Epithelial cell of prostate (primary cell): ENCODE results near the gene SPSB3.
"Not testable (repeated sequence)": the region's sequence is repeated elsewhere in the genome, so short reads cannot be mapped to it uniquely, and the experiment has no call there.

Source experiments
- DNase-seq: peaks from one replicate; pipeline ENCODE4 v3.0.0-alpha.2; 2011; ENCODE audit warnings: low read depth, low spot score
- H3K27ac ChIP-seq: fragments of 450-650 bp; 2 replicates; pipeline ENCODE4 v1.5.1; 2017; ENCODE audit warnings: mild to moderate bottlenecking

Gene SPSB3

DNA sequence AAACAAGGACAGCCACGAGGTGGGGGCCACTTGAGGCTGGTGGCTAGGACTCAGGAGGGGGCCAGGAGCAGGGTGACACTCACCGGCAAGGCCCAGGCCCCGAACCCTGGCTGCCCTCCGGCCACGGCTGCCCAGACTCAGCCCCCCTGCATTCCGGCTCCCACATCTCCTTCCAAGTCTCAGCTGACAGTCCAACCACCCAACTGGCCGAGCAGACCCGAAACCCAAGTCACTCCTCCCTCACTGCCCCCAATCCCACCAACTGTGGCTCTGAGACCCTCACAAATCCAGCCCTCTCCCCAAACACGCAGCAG is 34.9 kb upstream of the SPSB3 start:
- H3K27ac ChIP-seq: no peak overlapping the region
- DNase-seq: no peak

DNA sequence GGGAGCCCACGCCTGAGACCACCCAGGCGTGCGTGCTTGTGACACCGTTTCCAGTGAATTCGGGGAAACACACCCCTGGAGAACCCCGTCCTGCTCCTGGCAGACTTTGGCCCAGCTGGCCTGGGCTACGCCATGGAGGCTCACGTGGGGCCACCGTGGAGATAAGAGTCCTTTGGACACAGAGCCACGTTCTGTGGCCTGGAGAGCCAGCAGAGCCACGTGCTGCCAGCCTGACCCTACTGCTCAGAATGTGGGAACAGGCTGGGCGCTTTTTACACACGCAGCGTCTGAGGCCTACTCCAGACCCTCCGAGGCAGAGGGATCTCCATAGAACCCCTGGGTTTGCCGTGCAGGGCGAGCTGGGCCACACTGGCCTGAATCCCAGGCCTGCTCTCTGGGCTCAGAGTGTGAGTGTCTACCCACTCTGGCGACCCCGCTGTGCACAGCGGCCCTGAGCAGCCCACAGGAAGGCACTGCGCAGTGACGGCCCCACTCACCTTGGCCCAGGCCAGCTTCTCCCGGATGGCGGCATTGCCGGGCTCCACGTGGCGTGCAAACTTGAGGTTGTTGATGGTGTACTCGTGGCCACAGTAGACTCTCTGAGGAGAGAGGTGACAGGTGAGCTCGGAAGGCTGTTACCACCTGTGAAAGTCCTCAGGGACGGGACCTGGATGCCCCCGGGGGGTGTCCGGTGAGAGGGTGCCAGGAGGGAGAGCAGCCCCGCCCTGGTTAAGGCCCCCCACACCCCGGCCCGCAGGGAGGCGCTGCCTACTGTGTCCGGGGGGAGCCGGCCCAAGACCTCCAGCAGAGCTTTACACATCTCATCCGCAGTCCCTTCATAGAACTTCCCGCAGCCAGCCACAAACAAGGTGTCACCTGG is 34.3 kb upstream of the SPSB3 start:
- no peak overlapping the region for H3K27ac ChIP-seq
- DNase-seq: no peak

DNA sequence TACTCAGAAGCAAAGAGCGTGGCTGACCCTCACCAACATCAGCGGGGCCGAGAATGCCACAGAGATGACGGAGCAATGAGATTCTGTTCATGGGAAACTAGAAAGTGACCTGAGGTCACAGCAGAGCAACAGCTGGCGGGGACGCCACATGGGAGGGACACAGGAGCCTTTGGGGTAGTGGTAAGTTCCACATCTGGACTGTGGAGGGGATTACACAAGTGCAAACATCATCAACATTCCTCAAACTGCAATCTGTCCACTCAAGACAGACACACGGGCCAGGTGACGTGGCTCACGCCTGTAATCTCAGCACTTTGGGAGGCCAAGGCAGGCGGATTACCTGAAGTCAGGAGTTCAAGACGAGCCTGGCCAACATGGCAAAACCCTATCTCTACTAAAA is 33.1 kb upstream of the SPSB3 start:
- DNase-seq: no peak
- no peak overlapping the region for H3K27ac ChIP-seq

DNA sequence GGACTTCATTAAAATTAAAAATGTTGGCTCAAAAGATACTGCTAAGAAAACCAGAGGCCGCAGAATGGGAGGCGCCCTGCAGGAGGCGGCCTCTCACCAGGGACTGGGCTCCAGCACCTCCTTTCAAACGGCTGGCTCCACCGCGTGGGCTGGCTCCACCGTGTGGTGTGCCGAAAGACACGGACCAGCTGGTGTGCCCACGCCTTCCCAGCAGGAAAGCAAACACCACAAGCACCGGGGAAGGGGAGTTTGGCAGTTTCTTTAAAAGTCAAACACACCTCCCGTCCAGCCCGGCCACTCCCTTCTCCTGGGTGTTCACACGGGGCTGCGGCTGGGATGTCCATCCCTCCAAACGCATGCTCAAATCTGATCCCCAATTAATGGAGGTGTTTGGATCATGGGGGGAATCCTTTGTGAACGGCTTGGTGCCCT is 30.4 kb upstream of the SPSB3 start:
- peak; percentile 26 for DNase-seq
- no peak overlapping the region for H3K27ac ChIP-seq

DNA sequence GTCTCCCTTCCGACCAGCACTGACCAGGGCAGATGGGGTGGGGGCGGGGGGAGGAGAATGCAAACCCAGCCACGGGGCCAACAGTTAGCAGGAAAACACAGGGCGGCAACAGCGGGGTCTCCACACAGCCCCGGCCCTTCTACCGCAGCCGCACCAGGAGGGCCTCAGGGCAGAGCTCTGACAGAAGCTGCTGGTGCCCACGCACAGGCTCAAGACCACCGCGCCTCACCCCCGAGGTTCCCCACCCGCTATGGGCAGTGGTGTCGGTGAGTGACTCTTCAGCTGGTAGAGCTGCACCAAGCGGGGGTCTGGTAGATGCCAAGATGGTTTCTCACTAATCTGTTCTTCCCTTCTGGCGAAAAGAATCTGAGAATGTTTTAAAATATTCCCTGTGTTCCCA is 28.2 kb upstream of the SPSB3 start:
- no peak for DNase-seq
- no peak overlapping the region for H3K27ac ChIP-seq

DNA sequence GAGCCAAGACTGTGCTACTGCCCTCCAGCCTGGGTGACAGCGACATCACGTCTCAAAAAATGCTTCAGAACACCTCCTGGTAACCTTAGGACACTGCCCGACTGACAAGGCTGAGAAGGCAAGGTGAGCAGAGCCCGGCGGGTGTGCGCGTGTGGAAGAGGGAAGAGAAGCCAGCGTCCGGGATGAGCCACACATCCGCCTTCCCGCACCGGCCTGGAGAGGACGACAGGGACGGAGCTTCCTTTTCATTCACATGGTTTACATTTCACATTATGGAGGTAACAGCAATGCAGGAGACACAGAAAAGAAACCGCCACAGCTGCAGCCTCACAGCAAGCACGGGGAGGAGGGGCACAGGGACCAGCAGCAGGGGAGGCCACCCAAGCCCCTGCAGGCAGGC is 27.7 kb upstream of the SPSB3 start:
- no peak overlapping the region for H3K27ac ChIP-seq
- no peak for DNase-seq

DNA sequence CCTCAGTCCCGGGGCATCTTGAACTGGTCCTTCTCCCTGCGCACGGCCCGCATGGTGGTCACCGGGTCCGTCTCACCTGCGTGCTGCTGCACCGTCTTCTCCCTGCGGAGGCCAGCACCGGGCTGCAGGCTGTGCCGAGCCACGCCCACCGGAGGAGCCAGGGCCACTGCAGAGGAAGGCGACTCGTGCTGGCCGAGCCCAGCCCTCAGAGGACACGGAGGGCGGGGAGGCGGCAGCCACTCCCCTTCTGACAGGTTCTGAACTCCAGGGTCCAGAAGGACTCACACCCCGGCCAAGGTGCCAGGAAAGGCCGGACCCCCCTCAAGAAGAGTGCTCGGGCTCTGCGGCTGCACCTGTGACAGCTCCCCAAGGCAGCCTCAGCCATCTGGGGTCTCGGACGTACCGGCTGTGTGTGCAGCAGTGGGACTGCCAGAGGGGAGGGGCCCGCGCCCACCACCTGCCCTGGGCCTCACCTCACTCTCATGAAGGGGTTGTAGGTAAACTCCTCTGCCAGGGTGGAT is 27.0 kb upstream of the SPSB3 start:
- no peak overlapping the region for H3K27ac ChIP-seq
- no peak for DNase-seq

DNA sequence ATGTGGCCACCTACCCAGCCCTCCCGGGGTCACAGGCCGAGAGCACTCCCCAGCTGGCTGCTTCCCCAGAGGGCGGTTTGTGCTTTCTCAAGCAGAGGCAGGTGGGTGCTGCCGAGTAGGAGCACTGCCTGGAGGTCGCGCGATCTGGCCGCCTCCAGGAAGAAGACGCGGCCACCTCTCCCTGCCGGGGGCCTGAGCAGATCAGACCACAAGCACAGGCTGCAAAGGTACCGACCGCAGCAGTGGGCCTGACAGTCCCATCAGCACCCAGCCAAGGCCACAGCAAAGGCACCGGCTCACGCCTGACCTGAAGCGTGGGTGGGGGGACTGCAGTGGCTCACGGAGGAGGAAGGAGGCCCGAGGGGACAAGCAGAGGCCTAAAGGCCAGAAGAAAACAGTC is 26.3 kb upstream of the SPSB3 start:
- no peak for DNase-seq
- H3K27ac ChIP-seq: no peak overlapping the region

DNA sequence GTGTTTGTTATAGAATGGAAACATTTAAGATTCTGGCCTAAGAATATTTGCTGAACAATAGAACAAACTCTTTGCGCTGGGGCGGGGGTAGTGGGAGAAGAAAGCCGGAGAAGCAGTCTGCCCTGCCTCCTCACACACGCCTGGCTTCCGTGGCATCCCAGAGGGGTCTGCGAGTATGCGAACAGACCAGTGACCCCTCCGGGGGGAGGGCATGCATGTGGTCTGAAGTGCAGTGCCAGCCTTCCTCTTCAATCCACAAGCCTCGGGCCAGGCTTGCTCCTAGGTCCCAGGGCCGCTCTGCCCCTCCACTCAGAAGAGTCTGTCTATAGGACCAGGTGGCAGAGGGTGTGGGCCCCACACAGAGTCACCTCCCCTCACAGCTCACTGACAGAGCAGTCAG is 25.3 kb upstream of the SPSB3 start:
- no peak overlapping the region for H3K27ac ChIP-seq

DNA sequence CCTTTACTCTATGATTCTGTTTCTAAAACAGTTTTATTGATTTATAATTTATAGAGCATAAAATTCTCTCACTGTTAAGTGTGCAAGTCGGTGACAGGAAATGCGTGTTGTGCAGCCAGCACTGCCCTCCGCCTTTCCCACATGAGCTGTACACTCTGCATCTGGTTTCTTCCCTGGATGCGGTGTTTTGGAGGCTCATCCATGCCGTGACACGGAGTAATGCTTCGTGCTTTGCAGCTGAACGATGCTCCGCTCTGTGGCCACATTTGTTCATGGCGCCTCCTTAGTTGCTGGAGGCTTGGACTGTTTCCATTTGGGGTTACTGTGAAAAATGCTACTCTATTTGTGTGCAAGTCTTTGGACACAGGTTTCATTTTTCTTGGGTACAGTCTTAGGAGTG is 18.3 kb upstream of the SPSB3 start:
- no peak overlapping the region for H3K27ac ChIP-seq
- no peak for DNase-seq

More for the DNA sequence above, 25.3 kb upstream of the SPSB3 start:
- no peak for DNase-seq

DNA sequence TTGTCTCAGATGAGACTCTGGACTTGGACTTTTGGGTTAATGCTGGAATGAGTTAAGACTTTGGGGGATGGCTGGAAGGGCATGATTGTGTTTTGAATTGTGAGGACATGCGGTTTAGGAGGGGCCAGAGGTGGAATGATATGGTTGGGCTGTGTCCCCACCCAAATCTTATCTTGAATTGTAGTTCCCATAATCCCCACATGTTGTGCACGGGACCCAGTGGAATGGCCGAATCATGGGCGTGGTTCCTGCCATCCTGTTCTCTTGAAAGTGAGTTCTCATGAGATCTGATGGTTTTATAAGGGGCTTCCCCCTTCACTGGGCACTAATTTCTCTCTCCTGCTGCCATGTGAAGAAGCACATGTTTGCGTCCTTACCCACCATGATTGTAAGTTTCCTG is 16.9 kb upstream of the SPSB3 start:
- not testable (repeated sequence) for H3K27ac ChIP-seq

DNA sequence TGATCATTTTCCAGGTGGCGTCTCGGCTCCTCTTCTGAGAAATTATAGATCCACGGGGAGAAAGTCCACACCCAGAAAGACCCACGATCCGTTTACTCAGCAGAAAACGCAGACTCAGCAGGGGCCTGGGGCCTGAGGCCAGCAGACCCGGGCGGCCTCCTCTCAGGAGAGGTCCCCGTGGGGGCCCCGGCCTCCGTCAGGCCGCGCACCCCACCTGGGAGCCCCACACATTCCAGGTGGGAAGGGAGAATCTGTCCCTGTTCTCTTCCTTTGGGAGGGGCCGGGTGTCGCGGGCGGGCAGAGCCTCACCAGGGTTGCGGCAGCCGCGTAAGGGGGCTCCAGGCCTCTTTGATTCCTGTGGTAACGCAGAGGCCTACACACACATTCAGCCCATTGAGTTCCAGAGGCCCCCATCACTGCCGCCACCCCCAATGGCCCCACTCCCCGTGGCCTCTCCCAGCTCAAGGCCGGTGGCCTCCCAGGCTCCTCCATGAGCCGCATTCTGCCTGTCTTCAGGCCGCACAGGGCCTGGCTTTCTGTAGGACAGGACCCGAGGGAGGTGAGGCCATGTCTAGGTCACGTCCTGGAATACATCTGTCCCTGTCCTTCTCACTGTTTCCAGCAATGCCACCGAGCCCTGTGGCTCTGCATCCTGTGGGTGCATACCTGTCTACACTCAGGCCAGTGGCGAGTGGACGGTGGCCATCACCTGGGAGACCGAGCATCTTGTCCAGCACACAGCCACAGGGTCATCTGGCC is 12.7 kb upstream of the SPSB3 start:
- no peak overlapping the region for H3K27ac ChIP-seq

More for the DNA sequence above, 16.9 kb upstream of the SPSB3 start:
- not testable (repeated sequence) for DNase-seq

DNA sequence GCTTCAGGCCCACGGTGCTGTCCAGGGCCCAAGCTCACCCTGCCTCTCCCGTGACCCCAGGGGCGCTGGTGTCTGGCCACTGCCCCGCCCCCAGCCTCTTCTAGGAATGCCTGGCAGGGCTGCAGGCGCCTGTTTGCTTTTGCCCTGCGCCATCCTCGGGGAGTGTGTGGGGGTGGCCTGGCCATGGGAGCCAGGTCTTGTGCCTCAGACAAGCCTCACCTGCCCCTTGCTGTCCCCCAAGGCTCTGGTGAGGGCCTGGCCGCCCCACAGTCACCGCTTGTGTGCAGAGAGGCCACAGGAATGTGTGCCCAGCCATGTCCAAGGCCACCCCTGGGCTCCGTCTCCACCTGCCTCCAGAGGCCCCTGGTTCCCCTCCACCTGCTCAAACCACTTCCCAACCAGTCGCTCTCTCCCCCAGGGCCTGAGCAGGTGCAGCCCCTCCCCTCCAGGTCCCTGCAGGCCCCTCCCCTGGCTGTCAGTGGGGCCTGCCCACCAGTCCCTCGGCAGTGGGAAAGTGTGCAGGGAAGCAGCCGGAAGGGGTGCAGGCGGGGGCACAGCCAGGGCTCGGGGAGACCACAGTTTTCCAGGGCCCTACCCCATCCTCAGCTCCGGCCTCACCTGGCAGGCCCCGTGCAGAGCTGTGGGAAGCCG is 12.0 kb upstream of the SPSB3 start:
- H3K27ac ChIP-seq: no peak overlapping the region
- DNase-seq: no peak

More for the DNA sequence above, 12.7 kb upstream of the SPSB3 start:
- no peak for DNase-seq

DNA sequence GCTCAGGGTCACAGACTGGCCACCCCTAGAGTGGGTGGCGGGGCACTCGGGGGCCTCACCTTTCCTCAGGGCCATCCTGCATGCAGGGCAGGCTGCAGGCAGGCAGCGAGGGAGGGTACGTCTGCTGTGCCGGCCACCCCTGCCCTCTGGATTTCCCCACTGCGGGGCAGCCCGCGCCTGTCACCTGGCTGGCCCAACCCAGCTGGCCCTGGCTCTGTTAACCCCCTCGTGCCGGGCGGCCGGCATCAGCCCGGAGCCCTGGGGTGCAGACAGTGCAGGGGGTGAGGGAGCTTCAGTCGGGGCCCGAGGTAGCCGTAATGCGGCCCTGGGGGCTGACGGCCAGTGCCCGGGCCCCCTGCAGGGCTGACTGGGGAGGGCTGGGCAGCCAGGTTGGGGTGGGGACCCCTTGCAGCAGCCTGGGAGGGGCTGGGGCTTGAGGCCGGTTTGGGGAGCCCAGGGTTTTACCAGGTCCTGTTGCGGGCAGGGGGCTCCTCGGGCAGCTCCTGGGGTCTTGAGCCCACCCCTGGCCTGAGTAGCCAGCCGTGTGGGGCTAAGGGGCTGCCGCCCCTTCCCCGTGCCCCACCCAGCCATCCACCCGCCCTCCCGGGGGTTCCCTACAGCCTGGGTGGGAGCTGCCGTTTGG is 11.3 kb upstream of the SPSB3 start, which contains the start of gene IGFALS:
Gene IGFALS, minus strand, starts transcription at position 128 of the 643 bp plus-strand sequence. Its CDS starts 53 bp downstream, at position 75.
- DNase-seq: no peak
- H3K27ac ChIP-seq: no peak within 1 kb of the TSS

DNA sequence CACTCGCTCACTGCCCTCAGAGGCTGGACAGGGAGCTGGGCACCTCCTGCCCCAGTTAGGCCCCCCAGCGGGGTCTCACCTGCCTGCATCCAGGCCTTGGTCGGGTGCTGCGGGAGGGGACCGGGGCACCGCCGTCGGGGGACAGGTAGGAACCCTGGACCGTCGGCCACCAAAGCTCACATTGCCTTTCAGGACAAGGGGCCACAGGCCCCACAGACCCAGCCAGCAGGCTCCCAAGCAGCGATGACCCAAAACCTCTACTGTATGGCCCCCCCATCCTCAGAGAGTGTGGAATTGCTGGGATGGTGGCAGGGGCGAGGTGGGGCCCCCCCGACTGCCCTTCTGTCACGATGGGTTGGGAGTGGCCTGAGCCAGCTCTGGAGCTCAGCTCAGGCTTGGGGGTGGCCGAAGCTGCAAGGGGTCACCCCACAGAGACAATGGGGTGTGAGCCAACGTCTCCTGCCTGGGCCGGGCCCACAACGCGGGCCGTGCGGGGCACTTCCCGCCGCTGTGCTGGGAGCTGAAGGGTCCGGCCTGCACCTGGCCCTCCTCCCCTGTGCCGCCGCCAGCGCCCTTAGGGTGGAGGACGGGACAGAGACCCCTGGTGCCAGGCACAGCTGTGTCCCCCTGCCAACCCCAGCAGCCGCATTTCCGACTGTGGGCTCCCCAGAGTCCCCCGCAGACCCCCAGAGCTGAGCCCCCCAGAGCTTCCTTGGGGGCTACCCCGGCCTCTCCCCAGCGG is 10.6 kb upstream of the SPSB3 start:
- no peak overlapping the region for H3K27ac ChIP-seq
- DNase-seq: no peak

DNA sequence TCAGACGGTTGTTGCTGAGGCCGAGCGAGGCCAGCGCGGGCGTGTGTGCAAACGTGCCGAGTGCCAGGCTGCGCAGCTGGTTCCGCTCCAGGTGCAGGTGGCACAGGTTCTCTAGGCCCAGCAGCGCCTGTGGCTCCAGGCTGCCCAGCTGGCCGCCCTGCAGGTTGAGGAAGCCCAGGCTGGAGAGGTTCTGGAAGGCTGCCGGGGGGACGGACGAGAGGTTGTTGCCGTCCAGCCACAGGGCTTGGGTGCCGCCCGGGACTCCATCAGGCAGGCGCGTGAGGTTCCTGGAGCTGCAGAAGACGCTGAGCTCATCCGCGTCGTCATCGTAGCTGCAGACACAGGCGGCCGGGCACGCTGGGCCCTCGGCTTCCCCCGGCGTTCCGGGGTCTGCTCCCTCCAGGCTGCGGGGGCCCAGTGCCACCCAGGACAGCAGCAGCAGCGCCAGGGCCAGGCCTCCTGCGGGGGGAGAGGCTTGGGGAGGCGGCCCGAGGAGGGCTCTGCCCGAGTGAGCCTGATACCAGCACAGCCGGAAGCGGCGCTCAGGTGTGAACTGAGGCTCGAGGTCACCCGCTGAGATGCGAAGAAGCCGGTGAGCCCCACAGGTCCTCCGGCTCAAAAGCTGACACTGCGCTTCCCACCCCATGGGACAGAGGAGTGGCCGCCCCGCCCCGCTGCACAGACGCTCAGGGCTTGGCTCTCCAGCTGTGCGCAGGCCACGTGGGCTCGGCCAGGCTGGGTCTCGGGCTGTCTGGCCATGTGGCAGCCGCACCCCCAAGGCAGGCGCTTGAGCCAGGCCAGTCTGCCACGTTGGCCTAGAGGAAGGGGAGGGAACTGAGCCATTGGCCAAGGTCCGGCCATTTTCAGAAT is 9.8 kb upstream of the SPSB3 start:
- no peak for DNase-seq
- H3K27ac ChIP-seq: no peak overlapping the region

DNA sequence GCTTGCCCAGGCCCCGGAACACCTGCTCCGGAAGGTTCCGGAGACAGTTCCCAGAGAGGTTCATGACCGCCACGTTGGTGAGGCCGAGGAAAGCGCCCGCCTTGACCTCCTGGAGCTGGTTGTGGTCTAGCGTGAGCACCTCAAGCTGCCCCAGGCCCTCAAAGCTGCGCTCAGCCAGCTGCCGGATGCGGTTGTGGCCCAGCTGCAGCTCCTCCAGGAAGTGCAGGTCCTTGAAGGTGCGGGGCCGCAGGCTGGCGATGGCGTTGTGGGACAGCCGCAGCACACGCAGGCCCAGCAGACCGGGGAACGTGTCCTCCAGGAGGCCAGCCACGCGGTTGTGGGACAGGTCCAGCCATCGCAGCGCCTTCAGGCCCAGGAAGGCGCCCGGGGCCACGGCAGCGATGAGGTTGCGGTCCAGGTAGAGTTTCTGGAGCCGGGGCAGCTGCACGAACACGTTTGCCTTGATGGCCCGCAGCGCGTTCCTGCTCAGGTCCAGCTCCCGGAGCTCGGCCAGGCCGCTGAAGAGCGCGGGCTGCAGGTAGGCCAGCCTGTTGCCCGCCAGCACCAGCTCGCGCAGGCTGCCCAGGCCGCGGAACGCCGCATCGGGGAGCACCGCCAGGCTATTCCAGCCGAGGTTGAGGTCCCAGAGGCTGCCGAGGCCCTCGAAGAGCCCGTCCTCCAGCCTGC is 9.0 kb upstream of the SPSB3 start:
- H3K27ac ChIP-seq: no peak overlapping the region
- no peak for DNase-seq

DNA sequence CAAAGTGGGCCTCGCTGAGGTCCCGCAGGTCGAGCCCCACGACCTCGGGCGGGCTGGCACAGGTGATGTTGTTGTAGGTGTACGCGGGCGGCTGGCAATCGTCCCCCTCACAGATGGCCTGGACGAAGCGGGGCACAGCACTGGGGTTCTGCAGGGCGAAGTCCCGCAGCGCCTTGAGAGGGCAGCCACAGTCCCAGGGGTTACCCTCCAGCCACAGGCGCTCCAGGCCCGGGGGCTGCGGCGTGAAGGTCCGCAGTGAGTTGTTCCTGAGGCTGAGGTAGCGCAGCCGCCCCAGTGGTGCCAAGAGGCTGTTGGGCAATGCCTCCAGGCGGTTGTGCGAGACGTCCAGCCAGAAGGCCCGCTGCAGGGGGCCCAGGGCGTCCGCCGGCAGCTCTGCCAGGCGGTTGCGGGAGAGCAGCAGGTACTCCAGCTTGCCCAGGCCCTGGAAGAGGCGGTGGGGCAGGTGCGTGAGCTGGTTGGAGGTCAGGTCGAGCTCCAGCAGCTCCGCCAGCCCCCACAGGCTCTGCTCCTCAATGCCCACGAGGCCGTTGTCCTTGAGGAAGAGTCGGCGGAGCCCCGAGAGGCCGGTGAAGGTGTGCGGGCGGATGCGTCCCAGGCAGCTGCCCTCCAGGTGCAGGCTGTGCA is 8.4 kb upstream of the SPSB3 start:
- no peak overlapping the region for H3K27ac ChIP-seq
- no peak for DNase-seq
